A549 (cell line): ENCODE measurements around the gene SLC4A4. TPM values are rescaled to one million over a fixed set of nuclear protein-coding genes. Genes with fewer than 3 reads are reported as not detected.
A peak's percentile ranks its signal among the peaks of the same experiment; 100 is the strongest.

Source experiments
- ATAC-seq, 2 experiments: fragments of 200-7000 bp in 1 of 2; fragments of >200 bp in 1 of 2; cut with Nextera tagmentation in 1 of 2; cut with Tn5 transposase in 1 of 2; 3 replicates each; pipeline versions ENCODE4 v1.8.0 to v1.9.1; 2018 to 2020; ENCODE audit warnings: mild to moderate bottlenecking in 1 of 2, moderate library complexity in 1 of 2
- CTCF ChIA-PET: fragments of 300-600 bp; sonication (Branson Sonifier 250); formaldehyde crosslinking; extraction: SDS; loops from one replicate; lab custom pipeline; 2021; ENCODE audit warnings: antibody characterized with exemption, inconsistent platforms; lab: Yijun Ruan, JAX
- POLR2A ChIA-PET: fragments of 350-600 bp; formaldehyde crosslinking; extraction: SDS; loops from one replicate; lab custom pipeline; 2021; ENCODE audit warnings: antibody characterized with exemption, inconsistent platforms; lab: Yijun Ruan, JAX
- DNase-seq, 2 experiments: peaks; one replicate each; pipeline versions ENCODE4 v3.0.0 to v3.0.0-alpha.2; 2011 to 2016; ENCODE audit warnings: low read depth in 1 of 2, low spot score in 1 of 2
- FAIRE-seq: peaks from 2 replicates; lab custom pipeline; 2011; peaks lifted over from hg19 to GRCh38; lab: Jason Lieb, UNC
- H3K27ac ChIP-seq, 2 experiments: fragments of >200 bp; sonication (Bioruptor Twin); formaldehyde crosslinking; 3 replicates each; pipeline ENCODE4 v1.5.1; 2016 to 2017
- H3K4me1 ChIP-seq: fragments of >200 bp; sonication (Bioruptor Twin); formaldehyde crosslinking; 3 replicates; pipeline ENCODE4 v1.6.1; 2016
- H3K4me2 ChIP-seq: fragments of >200 bp; sonication (Bioruptor Twin); formaldehyde crosslinking; 3 replicates; pipeline ENCODE4 v1.6.1; 2016
- H3K4me3 ChIP-seq: fragments of >200 bp; sonication (Bioruptor Twin); formaldehyde crosslinking; 3 replicates; pipeline ENCODE4 v1.5.1; 2016
- H3K9me3 ChIP-seq: fragments of >200 bp; sonication (Bioruptor Twin); formaldehyde crosslinking; 3 replicates; pipeline ENCODE4 v1.6.1; 2016
- CEBPB ChIP-seq, 2 experiments: fragments of >200 bp in 1 of 2; sonication (Bioruptor Twin) in 1 of 2; formaldehyde crosslinking in 1 of 2; IDR thresholded peaks; 2 replicates each; pipeline ENCODE4 v1.6.1; 2012 to 2016
- EP300 ChIP-seq, 2 experiments: fragments of >200 bp; sonication (Bioruptor Twin); formaldehyde crosslinking; IDR thresholded peaks; 2 replicates in 1 of 2; 3 replicates in 1 of 2; pipeline ENCODE4 v1.6.1; 2016 to 2017
- FOSL2 ChIP-seq, 2 experiments: fragments of 450-650 bp in 1 of 2; fragments of >200 bp in 1 of 2; sonication (Bioruptor Twin) in 1 of 2; formaldehyde crosslinking; IDR thresholded peaks; 2 replicates each; pipeline versions ENCODE4 v1.5.0 to v1.6.1; 2016 to 2020; ENCODE audit warnings: mild to moderate bottlenecking in 1 of 2, moderate library complexity in 1 of 2
- FOXS1 ChIP-seq: fragments of 250-450 bp; sonication (Bioruptor Pico); IDR thresholded peaks from 2 replicates; pipeline ENCODE4 v1.5.0; 2020; ENCODE audit warnings: mild to moderate bottlenecking, moderate library complexity
- HDAC2 ChIP-seq: fragments of 200-600 bp; sonication (generic); IDR thresholded peaks from 2 replicates; pipeline ENCODE4 v1.6.1; 2016
- JUNB ChIP-seq: fragments of >200 bp; sonication (Bioruptor Twin); formaldehyde crosslinking; IDR thresholded peaks from 2 replicates; pipeline ENCODE4 v1.6.1; 2016
- KDM5A ChIP-seq: fragments of 200-600 bp; sonication (generic); IDR thresholded peaks from 2 replicates; pipeline ENCODE4 v1.6.1; 2016; ENCODE audit warnings: antibody characterized with exemption, mild to moderate bottlenecking
- MAFK ChIP-seq: fragments of 450-650 bp; IDR thresholded peaks from 2 replicates; pipeline ENCODE4 v1.6.1; 2014; ENCODE audit not compliant: partially characterized antibody
- MYC ChIP-seq: IDR thresholded peaks from 2 replicates; pipeline ENCODE4 v1.6.1; 2012; ENCODE audit warnings: mild to moderate bottlenecking, inconsistent platforms, low read length, improper control_type of control experiment, borderline replicate concordance
- NR3C1 ChIP-seq: fragments of >200 bp; sonication (Bioruptor Twin); formaldehyde crosslinking; IDR thresholded peaks from 3 replicates; pipeline ENCODE4 v1.6.1; 2017
- PHF8 ChIP-seq: fragments of 200-600 bp; sonication (generic); IDR thresholded peaks from 2 replicates; pipeline ENCODE4 v1.6.1; 2016; ENCODE audit warnings: low read depth, mild to moderate bottlenecking, antibody characterized with exemption, moderate library complexity, borderline replicate concordance
- POLR2AphosphoS2 ChIP-seq: conservative IDR thresholded peaks from 2 replicates; pipeline ENCODE4 v1.6.1; 2012; ENCODE audit warnings: low read length, improper control_type of control experiment, inconsistent platforms
- SMC3 ChIP-seq: fragments of >200 bp; sonication (Bioruptor Twin); formaldehyde crosslinking; IDR thresholded peaks from 3 replicates; pipeline ENCODE4 v1.6.1; 2018; ENCODE audit warnings: inconsistent platforms
- ZFP36 ChIP-seq: fragments of 450-650 bp; IDR thresholded peaks from 2 replicates; pipeline ENCODE4 v1.6.1; 2014; ENCODE audit warnings: borderline replicate concordance; ENCODE audit not compliant: partially characterized antibody
- WGBS: methylation state at CpG from one replicate; pipeline ENCODE4 v1.1.6; 2017; ENCODE audit errors: missing lambda C conversion rate; 5-methylcytosine and 5-hydroxymethylcytosine counted together
- polyA plus RNA-seq, 4 experiments: library from polyadenylated mRNA; depleted of rRNA in 3 of 4; stranded (reverse); fragments of >200 nt; fragmentation: RNase III in 1 of 4; extraction: RNeasy Plus Mini Kit Qiagen cat#74134 plus additional on column Dnase treatment in 1 of 4; gene quantifications; 2 replicates in 3 of 4; 3 replicates in 1 of 4; pipeline ENCODE4 v1.2.3, GENCODE V29; 2011 to 2017
- TF ChIP-seq, protein P1 (sequence below): fragments of 150-350 bp; IDR thresholded peaks from 2 replicates; pipeline ENCODE4 v1.6.1; 2014; ENCODE audit warnings: low read depth, mild to moderate bottlenecking, low read length
- TF ChIP-seq, protein P2 (sequence below): fragments of 250-450 bp; sonication (Bioruptor Pico); IDR thresholded peaks from 2 replicates; pipeline ENCODE4 v1.5.0; 2021; ENCODE audit warnings: mild to moderate bottlenecking, moderate library complexity, borderline replicate concordance
- TF ChIP-seq, protein P3 (sequence below): fragments of >200 bp; sonication (Bioruptor Twin); formaldehyde crosslinking; IDR thresholded peaks from 3 replicates; pipeline ENCODE4 v1.5.1; 2016
- TF ChIP-seq, protein P4 (sequence below): fragments of 250-450 bp; sonication (Bioruptor Pico); IDR thresholded peaks from 2 replicates; pipeline ENCODE4 v1.5.0; 2020; ENCODE audit warnings: low read depth, mild to moderate bottlenecking, moderate library complexity
- TF ChIP-seq, protein P5 (sequence below): fragments of 200-600 bp; sonication (generic); IDR thresholded peaks from 2 replicates; pipeline ENCODE4 v1.6.1; 2016; ENCODE audit warnings: antibody characterized with exemption, mild to moderate bottlenecking, moderate library complexity
- TF ChIP-seq, protein P6 (sequence below): IDR thresholded peaks from 2 replicates; pipeline ENCODE4 v1.6.1; 2012

SLC4A4 gene
- polyA plus RNA-seq, 2 of the 4 experiments (the other 2 are of a cell fraction): 1.8 to 2.9 TPM

DNA sequence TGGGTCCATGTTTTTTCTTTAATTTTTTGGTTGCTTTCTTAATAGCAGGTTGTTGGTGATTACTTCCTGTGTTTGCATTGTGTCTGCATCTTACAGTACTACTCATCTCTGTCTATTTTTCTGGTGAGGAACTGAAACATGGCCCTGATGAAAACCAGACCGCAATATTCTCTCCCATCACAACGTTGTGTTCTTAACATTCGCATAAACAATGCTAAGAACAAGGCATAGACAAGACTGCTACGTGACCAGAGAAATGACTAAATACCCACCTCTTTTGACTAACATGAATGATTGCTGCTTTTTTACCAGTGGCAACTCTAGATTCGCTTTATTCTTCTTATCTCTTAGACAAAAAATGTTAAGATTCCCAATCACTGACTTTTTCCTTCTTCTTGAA, 266.0 kb downstream of the SLC4A4 start (continued):
- TF ChIP-seq, protein P1, sequence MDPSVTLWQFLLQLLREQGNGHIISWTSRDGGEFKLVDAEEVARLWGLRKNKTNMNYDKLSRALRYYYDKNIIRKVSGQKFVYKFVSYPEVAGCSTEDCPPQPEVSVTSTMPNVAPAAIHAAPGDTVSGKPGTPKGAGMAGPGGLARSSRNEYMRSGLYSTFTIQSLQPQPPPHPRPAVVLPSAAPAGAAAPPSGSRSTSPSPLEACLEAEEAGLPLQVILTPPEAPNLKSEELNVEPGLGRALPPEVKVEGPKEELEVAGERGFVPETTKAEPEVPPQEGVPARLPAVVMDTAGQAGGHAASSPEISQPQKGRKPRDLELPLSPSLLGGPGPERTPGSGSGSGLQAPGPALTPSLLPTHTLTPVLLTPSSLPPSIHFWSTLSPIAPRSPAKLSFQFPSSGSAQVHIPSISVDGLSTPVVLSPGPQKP: no peak
- TF ChIP-seq KDM5A: no peak
- TF ChIP-seq, protein P2, sequence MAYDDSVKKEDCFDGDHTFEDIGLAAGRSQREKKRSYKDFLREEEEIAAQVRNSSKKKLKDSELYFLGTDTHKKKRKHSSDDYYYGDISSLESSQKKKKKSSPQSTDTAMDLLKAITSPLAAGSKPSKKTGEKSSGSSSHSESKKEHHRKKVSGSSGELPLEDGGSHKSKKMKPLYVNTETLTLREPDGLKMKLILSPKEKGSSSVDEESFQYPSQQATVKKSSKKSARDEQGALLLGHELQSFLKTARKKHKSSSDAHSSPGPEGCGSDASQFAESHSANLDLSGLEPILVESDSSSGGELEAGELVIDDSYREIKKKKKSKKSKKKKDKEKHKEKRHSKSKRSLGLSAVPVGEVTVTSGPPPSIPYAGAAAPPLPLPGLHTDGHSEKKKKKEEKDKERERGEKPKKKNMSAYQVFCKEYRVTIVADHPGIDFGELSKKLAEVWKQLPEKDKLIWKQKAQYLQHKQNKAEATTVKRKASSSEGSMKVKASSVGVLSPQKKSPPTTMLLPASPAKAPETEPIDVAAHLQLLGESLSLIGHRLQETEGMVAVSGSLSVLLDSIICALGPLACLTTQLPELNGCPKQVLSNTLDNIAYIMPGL: no peak
- no peak for TF ChIP-seq FOSL2 (IDR thresholded peaks at IDR 0.05)
- no peak for TF ChIP-seq FOSL2 (CRISPR knock-in tag; IDR thresholded peaks at IDR 0.05)
- TF ChIP-seq, protein P3, sequence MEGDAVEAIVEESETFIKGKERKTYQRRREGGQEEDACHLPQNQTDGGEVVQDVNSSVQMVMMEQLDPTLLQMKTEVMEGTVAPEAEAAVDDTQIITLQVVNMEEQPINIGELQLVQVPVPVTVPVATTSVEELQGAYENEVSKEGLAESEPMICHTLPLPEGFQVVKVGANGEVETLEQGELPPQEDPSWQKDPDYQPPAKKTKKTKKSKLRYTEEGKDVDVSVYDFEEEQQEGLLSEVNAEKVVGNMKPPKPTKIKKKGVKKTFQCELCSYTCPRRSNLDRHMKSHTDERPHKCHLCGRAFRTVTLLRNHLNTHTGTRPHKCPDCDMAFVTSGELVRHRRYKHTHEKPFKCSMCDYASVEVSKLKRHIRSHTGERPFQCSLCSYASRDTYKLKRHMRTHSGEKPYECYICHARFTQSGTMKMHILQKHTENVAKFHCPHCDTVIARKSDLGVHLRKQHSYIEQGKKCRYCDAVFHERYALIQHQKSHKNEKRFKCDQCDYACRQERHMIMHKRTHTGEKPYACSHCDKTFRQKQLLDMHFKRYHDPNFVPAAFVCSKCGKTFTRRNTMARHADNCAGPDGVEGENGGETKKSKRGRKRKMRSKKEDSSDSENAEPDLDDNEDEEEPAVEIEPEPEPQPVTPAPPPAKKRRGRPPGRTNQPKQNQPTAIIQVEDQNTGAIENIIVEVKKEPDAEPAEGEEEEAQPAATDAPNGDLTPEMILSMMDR: no peak

DNA sequence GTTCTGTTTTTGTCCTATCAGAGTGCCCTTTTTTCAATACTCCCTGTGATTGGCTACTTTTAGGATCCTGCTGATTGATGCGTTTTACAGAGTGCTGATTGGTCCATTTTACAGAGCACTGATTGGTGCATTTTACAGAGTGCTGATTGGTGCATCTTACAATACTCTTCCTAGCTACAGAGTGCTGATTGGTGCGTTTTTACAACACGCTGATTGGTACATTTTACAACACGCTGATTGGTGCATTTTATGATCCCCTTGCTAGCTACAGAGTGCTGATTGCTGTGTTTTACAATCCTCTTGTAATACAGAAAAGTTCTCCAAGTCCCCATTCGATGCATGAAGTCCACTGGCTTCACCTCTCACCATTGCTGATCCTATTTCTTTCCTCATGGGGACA, 268.3 kb downstream of the SLC4A4 start:
- CTCF ChIA-PET: no interaction called here
- POLR2A ChIA-PET: no interaction called here
- peaks cover 37% of the 10 kb centered on the region for H3K4me1 ChIP-seq
- H3K27ac ChIP-seq: peak overlapping the region; percentile 86 to 91
- ATAC-seq (no peak), FAIRE-seq (no peak), DNase-seq (no peak)
- H3K9me3 ChIP-seq: peaks cover 4% of the 10 kb centered on the region; the same call in 1 of the 3 replicates
- TF ChIP-seq MYC (no peak), EP300 (IDR thresholded peaks at IDR 0.05) (no peak), ZFP36 (no peak), MAFK (peak; percentile 69), FOXS1 (no peak), HDAC2 (no peak)
- TF ChIP-seq, protein P2: no peak
- H3K4me2 ChIP-seq: peak overlapping the region; percentile 74; the same call in 1 of the 3 replicates
- 93% methylated on average over 5 of the region's 5 CpGs for WGBS
- H3K4me3 ChIP-seq: no peak overlapping the region

DNA sequence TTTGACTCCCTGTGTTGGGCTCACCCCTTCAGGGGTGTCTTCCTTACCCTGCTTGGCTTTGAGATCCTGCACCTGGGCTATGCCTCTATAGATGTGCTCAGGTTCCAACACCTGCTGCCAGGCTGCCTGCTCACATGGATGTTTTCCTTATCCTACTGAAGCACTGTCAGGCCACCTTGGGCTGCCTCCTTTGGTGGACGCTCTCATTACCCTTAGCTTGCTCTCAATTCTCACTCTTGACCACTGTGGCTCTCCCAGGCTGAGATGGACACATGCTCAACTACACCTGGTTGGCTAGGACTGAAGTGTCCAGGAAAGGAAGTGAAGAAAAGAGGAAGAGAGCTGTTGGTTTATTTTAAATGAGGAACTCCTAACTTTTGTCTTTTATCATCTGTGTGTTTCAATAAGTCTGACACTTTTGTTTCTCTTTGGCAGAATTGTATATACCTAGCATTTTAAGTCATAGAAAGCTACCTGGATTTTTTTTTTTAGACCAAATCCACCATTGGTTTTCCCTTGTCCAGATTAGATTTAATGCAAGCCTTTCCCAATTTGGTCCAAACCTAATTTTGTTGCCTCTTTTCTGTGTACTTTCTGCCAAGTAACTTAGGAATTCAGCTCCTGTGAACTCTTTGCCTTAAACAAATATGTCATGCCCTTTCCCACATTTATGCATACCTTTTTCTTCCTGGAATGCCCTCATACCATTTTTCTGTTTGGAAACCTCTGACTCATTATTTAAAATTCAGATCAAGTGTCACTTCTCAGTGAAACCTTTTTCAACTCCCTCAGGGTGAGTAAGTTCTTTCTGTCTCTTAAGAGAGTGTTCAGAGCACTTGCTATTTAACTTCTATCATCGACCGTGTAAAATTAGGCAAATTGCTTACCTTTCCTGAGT, 269.2 kb downstream of the SLC4A4 start:
- FAIRE-seq (peak; percentile 84), DNase-seq (peak; percentile 52 to 87), ATAC-seq (peak; percentile 87 to 94)
- Histone ChIP-seq H3K27ac (peak overlapping the region; percentile 86 to 91), H3K9me3 (peaks cover 4% of the 10 kb centered on the region; the same call in 1 of the 3 replicates), H3K4me1 (peaks cover 37% of the 10 kb centered on the region), H3K4me3 (0 out of 3 replicates have a peak overlapping the region, but pooled peaks have one; percentile 18), H3K4me2 (peak overlapping the region; percentile 74)
- ChIA-PET POLR2A (no interaction called here), CTCF (interaction anchor here (0.9 kb wide), 1 partner anchor 548 kb away, joined by 3 read pairs; no protein-coding TSS in a partner anchor)
- WGBS: 35% methylated on average over 3 of the region's 3 CpGs
- TF ChIP-seq POLR2AphosphoS2: no peak
- TF ChIP-seq, protein P4, sequence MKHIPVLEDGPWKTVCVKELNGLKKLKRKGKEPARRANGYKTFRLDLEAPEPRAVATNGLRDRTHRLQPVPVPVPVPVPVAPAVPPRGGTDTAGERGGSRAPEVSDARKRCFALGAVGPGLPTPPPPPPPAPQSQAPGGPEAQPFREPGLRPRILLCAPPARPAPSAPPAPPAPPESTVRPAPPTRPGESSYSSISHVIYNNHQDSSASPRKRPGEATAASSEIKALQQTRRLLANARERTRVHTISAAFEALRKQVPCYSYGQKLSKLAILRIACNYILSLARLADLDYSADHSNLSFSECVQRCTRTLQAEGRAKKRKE (CRISPR knock-in tag): no peak
- TF ChIP-seq EP300 (IDR thresholded peaks at IDR 0.05): peak; percentile 65 to 73; a peak in 4 of 5 replicates
- 0 out of 3 replicates have a peak, but pooled peaks have one; percentile 17 for TF ChIP-seq SMC3
- TF ChIP-seq JUNB: peak; percentile 85
- no peak for TF ChIP-seq NR3C1
- no peak for TF ChIP-seq PHF8
- peak; percentile 22 to 79; a peak in 3 of 4 replicates for TF ChIP-seq CEBPB (IDR thresholded peaks at IDR 0.05)
- TF ChIP-seq, protein P5, sequence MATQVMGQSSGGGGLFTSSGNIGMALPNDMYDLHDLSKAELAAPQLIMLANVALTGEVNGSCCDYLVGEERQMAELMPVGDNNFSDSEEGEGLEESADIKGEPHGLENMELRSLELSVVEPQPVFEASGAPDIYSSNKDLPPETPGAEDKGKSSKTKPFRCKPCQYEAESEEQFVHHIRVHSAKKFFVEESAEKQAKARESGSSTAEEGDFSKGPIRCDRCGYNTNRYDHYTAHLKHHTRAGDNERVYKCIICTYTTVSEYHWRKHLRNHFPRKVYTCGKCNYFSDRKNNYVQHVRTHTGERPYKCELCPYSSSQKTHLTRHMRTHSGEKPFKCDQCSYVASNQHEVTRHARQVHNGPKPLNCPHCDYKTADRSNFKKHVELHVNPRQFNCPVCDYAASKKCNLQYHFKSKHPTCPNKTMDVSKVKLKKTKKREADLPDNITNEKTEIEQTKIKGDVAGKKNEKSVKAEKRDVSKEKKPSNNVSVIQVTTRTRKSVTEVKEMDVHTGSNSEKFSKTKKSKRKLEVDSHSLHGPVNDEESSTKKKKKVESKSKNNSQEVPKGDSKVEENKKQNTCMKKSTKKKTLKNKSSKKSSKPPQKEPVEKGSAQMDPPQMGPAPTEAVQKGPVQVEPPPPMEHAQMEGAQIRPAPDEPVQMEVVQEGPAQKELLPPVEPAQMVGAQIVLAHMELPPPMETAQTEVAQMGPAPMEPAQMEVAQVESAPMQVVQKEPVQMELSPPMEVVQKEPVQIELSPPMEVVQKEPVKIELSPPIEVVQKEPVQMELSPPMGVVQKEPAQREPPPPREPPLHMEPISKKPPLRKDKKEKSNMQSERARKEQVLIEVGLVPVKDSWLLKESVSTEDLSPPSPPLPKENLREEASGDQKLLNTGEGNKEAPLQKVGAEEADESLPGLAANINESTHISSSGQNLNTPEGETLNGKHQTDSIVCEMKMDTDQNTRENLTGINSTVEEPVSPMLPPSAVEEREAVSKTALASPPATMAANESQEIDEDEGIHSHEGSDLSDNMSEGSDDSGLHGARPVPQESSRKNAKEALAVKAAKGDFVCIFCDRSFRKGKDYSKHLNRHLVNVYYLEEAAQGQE: no peak
- TF ChIP-seq, protein P6, sequence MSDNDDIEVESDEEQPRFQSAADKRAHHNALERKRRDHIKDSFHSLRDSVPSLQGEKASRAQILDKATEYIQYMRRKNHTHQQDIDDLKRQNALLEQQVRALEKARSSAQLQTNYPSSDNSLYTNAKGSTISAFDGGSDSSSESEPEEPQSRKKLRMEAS: peak; percentile 34; the same call in 1 of the 2 replicates
